HepG2 (cell line): ENCODE results near the gene MRPL51. TPM values are rescaled to one million over a fixed set of nuclear protein-coding genes. Genes with fewer than 3 reads are reported as not detected.
A peak's percentile ranks its signal among the peaks of the same experiment; 100 is the strongest.

Source experiments
- CEBPG ChIP-seq: IDR thresholded peaks from 2 replicates; pipeline ENCODE4 v1.6.1; 2016
- ELF3 ChIP-seq: IDR thresholded peaks from 2 replicates; pipeline ENCODE4 v1.6.1; 2016; ENCODE audit warnings: missing genetic modification reagents, missing compliant biosample characterization
- FOXM1 ChIP-seq: sonication (generic); formaldehyde crosslinking; IDR thresholded peaks from 2 replicates; pipeline ENCODE4 v1.5.0; 2020; ENCODE audit warnings: missing genetic modification reagents
- HHEX ChIP-seq: IDR thresholded peaks from 2 replicates; pipeline ENCODE4 v1.6.1; 2016; ENCODE audit warnings: control low read depth
- HOXA5 ChIP-seq: sonication (generic); formaldehyde crosslinking; IDR thresholded peaks from 2 replicates; pipeline ENCODE4 v1.4.0; 2020; ENCODE audit warnings: missing genetic modification reagents
- POGZ ChIP-seq: sonication (generic); formaldehyde crosslinking; IDR thresholded peaks from 2 replicates; pipeline ENCODE4 v1.4.0; 2020; ENCODE audit warnings: mild to moderate bottlenecking, missing genetic modification reagents
- RELA ChIP-seq: sonication (generic); formaldehyde crosslinking; IDR thresholded peaks from 2 replicates; pipeline ENCODE4 v1.4.0; 2020; ENCODE audit warnings: missing genetic modification reagents
- RXRB ChIP-seq: IDR thresholded peaks from 2 replicates; pipeline ENCODE4 v1.6.1; 2016; ENCODE audit warnings: borderline replicate concordance, missing genetic modification reagents, missing compliant biosample characterization
- SMC3 ChIP-seq: IDR thresholded peaks from 2 replicates; pipeline ENCODE4 v1.6.1; 2011; ENCODE audit warnings: low read length, improper control_type of control experiment
- TARDBP ChIP-seq: sonication (generic); formaldehyde crosslinking; IDR thresholded peaks from 2 replicates; pipeline ENCODE4 v1.8.0; 2022; ENCODE audit warnings: mild to moderate bottlenecking, missing genetic modification reagents
- TCF12 ChIP-seq, 2 experiments: fragments of 450-650 bp in 1 of 2; sonication (generic) in 1 of 2; formaldehyde crosslinking in 1 of 2; IDR thresholded peaks; 2 replicates each; pipeline versions ENCODE4 v1.6.1 to v1.8.0; 2017 to 2022; ENCODE audit warnings: antibody characterized with exemption in 1 of 2, mild to moderate bottlenecking in 1 of 2, missing genetic modification reagents in 1 of 2, moderate library complexity in 1 of 2
- ZNF180 ChIP-seq: sonication (generic); formaldehyde crosslinking; IDR thresholded peaks from 2 replicates; pipeline ENCODE4 v1.4.0; 2020; ENCODE audit warnings: low read depth, missing genetic modification reagents, borderline replicate concordance
- ZNF260 ChIP-seq: sonication (generic); formaldehyde crosslinking; IDR thresholded peaks from 2 replicates; pipeline ENCODE4 v1.4.0; 2020; ENCODE audit warnings: missing genetic modification reagents, low read depth, mild to moderate bottlenecking, borderline replicate concordance
- ZNF709 ChIP-seq: sonication (generic); formaldehyde crosslinking; IDR thresholded peaks from 2 replicates; pipeline ENCODE4 v1.5.0; 2020; ENCODE audit warnings: mild to moderate bottlenecking, missing genetic modification reagents
- polyA plus RNA-seq, 8 experiments: library from polyadenylated mRNA; depleted of rRNA in 3 of 8; stranded (reverse) in 7 of 8; unstranded in 1 of 8; fragments of >200 nt; fragmentation: Illumina TruSeq in 4 of 8; extraction: Trizol in 4 of 8; gene quantifications; 2 replicates each; pipeline versions ENCODE4 v1.2.1 to v1.2.3, GENCODE V29; 2011 to 2016; ENCODE audit warnings: low read depth in 4 of 8, missing spikeins in 1 of 8, mixed read lengths in 1 of 8; ENCODE audit not compliant: insufficient read depth in 1 of 8
- total RNA-seq, 5 experiments: library from RNA; depleted of rRNA; stranded (reverse); fragments of >200 nt; fragmentation: Illumina TruSeq; extraction: Trizol; gene quantifications; 2 replicates each; pipeline ENCODE4 v1.2.3, GENCODE V29; 2016; ENCODE audit warnings: low read depth in 1 of 5
- TF ChIP-seq, protein P1 (sequence below), 2 experiments: sonication (generic) in 1 of 2; formaldehyde crosslinking in 1 of 2; IDR thresholded peaks; 2 replicates each; pipeline versions ENCODE4 v1.4.0 to v1.6.1; 2018 to 2020; ENCODE audit warnings: missing genetic modification reagents in 2 of 2, borderline replicate concordance in 1 of 2, low read depth in 1 of 2, mild to moderate bottlenecking in 1 of 2, missing biosample characterization in 1 of 2
- TF ChIP-seq, protein P2 (sequence below): sonication (generic); formaldehyde crosslinking; IDR thresholded peaks from 2 replicates; pipeline ENCODE4 v1.4.0; 2020; ENCODE audit warnings: missing genetic modification reagents
- TF ChIP-seq, protein P3 (sequence below): sonication (generic); formaldehyde crosslinking; conservative IDR thresholded peaks from 2 replicates; pipeline ENCODE4 v1.4.0; 2020; ENCODE audit warnings: missing genetic modification reagents
- TF ChIP-seq, protein P4 (sequence below): sonication (generic); formaldehyde crosslinking; IDR thresholded peaks from 2 replicates; pipeline ENCODE4 v1.5.1; 2020; ENCODE audit warnings: mild to moderate bottlenecking, missing genetic modification reagents, moderate library complexity
- TF ChIP-seq, protein P5 (sequence below): sonication (generic); formaldehyde crosslinking; IDR thresholded peaks from 2 replicates; pipeline ENCODE4 v1.4.0; 2020; ENCODE audit warnings: missing genetic modification reagents

Gene MRPL51
- total and polyA plus RNA-seq, 2 of the 13 experiments (the other 11 are each of a cell fraction or from before 2014, with no cell fraction given), result 64.8 to 278 TPM

DNA sequence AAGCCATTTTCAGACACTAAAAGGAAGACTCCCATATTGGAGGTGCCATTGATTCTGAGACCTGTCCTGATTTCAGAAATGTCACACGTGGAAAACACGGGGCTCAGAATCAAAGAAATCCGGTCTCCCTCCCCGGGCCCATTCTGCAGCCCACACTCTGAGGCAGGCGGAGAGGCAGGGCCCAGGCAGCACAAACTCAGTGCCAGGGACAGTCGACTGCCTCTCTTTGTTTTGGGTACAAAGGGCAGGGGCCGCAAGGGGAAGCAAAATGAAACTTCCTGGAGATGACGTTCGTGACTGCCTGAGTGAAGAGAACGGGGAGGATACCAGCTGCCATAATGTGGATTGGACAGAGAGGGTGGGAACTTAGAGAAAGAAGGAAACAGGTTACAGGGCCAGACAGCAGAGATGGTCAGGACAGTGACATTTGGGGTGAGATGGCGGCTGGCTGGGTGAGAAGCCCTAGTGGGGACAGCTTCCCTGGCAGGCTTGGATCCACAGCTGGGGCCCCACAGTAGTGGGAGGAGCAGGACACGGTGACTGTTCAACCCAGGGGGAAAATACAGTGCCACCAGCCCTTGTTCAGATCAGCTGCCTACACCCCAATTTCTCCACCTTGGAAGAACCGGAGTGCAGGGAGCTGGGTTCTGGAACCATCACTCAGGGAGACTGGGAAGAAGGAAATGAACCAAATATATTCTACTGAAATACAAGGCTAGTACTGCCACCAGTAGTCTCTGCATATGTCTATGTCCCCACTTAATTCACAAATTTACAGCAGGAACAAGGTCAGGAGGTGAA lies 49.3 kb upstream of the MRPL51 start (continued):
- TF ChIP-seq, protein P1, sequence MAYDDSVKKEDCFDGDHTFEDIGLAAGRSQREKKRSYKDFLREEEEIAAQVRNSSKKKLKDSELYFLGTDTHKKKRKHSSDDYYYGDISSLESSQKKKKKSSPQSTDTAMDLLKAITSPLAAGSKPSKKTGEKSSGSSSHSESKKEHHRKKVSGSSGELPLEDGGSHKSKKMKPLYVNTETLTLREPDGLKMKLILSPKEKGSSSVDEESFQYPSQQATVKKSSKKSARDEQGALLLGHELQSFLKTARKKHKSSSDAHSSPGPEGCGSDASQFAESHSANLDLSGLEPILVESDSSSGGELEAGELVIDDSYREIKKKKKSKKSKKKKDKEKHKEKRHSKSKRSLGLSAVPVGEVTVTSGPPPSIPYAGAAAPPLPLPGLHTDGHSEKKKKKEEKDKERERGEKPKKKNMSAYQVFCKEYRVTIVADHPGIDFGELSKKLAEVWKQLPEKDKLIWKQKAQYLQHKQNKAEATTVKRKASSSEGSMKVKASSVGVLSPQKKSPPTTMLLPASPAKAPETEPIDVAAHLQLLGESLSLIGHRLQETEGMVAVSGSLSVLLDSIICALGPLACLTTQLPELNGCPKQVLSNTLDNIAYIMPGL (CRISPR knock-in tag; IDR thresholded peaks at IDR 0.05; ENCODE audit: borderline replicate concordance in 1 of 2, low read depth in 1 of 2), result peak; percentile 28 to 29; a peak in 2 of 4 replicates
- TF ChIP-seq, protein P2, sequence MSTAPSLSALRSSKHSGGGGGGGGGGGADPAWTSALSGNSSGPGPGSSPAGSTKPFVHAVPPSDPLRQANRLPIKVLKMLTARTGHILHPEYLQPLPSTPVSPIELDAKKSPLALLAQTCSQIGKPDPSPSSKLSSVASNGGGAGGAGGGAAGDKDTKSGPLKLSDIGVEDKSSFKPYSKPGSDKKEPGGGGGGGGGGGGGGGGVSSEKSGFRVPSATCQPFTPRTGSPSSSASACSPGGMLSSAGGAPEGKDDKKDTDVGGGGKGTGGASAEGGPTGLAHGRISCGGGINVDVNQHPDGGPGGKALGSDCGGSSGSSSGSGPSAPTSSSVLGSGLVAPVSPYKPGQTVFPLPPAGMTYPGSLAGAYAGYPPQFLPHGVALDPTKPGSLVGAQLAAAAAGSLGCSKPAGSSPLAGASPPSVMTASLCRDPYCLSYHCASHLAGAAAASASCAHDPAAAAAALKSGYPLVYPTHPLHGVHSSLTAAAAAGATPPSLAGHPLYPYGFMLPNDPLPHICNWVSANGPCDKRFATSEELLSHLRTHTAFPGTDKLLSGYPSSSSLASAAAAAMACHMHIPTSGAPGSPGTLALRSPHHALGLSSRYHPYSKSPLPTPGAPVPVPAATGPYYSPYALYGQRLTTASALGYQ (CRISPR knock-in tag), result peak; percentile 62; the same call in 1 of the 2 replicates
- TF ChIP-seq, protein P3, sequence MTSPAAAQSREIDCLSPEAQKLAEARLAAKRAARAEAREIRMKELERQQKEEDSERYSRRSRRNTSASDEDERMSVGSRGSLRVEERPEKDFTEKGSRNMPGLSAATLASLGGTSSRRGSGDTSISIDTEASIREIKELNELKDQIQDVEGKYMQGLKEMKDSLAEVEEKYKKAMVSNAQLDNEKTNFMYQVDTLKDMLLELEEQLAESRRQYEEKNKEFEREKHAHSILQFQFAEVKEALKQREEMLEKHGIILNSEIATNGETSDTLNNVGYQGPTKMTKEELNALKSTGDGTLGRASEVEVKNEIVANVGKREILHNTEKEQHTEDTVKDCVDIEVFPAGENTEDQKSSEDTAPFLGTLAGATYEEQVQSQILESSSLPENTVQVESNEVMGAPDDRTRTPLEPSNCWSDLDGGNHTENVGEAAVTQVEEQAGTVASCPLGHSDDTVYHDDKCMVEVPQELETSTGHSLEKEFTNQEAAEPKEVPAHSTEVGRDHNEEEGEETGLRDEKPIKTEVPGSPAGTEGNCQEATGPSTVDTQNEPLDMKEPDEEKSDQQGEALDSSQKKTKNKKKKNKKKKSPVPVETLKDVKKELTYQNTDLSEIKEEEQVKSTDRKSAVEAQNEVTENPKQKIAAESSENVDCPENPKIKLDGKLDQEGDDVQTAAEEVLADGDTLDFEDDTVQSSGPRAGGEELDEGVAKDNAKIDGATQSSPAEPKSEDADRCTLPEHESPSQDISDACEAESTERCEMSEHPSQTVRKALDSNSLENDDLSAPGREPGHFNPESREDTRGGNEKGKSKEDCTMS (CRISPR knock-in tag), result no peak
- TF ChIP-seq TCF12 (IDR thresholded peaks at IDR 0.05), result no peak
- TF ChIP-seq TCF12 (CRISPR knock-in tag; IDR thresholded peaks at IDR 0.05), result no peak
- TF ChIP-seq TARDBP (CRISPR knock-in tag), result peak; percentile 73
- 0 out of 2 replicates have a peak, but pooled peaks have one; percentile 13 for TF ChIP-seq CEBPG (CRISPR knock-in tag)
- TF ChIP-seq FOXM1 (CRISPR knock-in tag), result no peak
- TF ChIP-seq ZNF709 (CRISPR knock-in tag), result 0 out of 2 replicates have a peak, but pooled peaks have one; percentile 33
- TF ChIP-seq RELA (CRISPR knock-in tag), result no peak
- TF ChIP-seq POGZ (CRISPR knock-in tag), result peak; percentile 58; the same call in 1 of the 2 replicates
- no peak for TF ChIP-seq HHEX (CRISPR knock-in tag)
- no peak for TF ChIP-seq ZNF180 (CRISPR knock-in tag)
- no peak for TF ChIP-seq ZNF260 (CRISPR knock-in tag)
- peak; percentile 79; the same call in 1 of the 2 replicates for TF ChIP-seq RXRB (CRISPR knock-in tag)
- TF ChIP-seq, protein P4, sequence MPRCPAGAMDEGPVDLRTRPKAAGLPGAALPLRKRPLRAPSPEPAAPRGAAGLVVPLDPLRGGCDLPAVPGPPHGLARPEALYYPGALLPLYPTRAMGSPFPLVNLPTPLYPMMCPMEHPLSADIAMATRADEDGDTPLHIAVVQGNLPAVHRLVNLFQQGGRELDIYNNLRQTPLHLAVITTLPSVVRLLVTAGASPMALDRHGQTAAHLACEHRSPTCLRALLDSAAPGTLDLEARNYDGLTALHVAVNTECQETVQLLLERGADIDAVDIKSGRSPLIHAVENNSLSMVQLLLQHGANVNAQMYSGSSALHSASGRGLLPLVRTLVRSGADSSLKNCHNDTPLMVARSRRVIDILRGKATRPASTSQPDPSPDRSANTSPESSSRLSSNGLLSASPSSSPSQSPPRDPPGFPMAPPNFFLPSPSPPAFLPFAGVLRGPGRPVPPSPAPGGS (CRISPR knock-in tag), result peak; percentile 72; the same call in 1 of the 2 replicates
- TF ChIP-seq ELF3, result peak; percentile 98
- TF ChIP-seq, protein P5, sequence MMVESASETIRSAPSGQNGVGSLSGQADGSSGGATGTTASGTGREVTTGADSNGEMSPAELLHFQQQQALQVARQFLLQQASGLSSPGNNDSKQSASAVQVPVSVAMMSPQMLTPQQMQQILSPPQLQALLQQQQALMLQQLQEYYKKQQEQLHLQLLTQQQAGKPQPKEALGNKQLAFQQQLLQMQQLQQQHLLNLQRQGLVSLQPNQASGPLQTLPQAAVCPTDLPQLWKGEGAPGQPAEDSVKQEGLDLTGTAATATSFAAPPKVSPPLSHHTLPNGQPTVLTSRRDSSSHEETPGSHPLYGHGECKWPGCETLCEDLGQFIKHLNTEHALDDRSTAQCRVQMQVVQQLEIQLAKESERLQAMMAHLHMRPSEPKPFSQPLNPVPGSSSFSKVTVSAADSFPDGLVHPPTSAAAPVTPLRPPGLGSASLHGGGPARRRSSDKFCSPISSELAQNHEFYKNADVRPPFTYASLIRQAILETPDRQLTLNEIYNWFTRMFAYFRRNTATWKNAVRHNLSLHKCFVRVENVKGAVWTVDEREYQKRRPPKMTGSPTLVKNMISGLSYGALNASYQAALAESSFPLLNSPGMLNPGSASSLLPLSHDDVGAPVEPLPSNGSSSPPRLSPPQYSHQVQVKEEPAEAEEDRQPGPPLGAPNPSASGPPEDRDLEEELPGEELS (CRISPR knock-in tag), result peak; percentile 54
- TF ChIP-seq SMC3, result no peak
- TF ChIP-seq HOXA5 (CRISPR knock-in tag), result peak; percentile 54; the same call in 1 of the 2 replicates
